ENCODE results near the gene EHMT1. TPM values are rescaled to one million over a fixed set of nuclear protein-coding genes. Genes with fewer than 3 reads are reported as not detected.

EHMT1 gene
- polyA plus RNA-seq, 2 of the 4 experiments (the other 2 are of a cell fraction), result 41.3 to 48.0 TPM

GRCh38 chr9:137685741-137686420, 67.1 kb downstream of the EHMT1 start:
- Histone ChIP-seq H3K9me3 (no peaks in the 10 kb centered on the region), H3K4me1 (peaks cover 26% of the 10 kb centered on the region), H3K27ac (no peak overlapping the region), H3K4me3 (no peak overlapping the region), H3K4me2 (no peak overlapping the region)
- ATAC-seq (no peak), DNase-seq (ENCODE audit: low read depth in 1 of 2, low spot score in 1 of 2) (no peak), FAIRE-seq (no peak)
- CTCF ChIA-PET, result interaction anchor here (0.7 to 7.6 kb wide), 4 partner anchors 7 to 15 kb away, joined by 3 to 49 read pairs (median 3); no protein-coding TSS in a partner anchor
- TF ChIP-seq PHF8 (IDR thresholded peaks at IDR 0.05; ENCODE audit: borderline replicate concordance, low read depth), result no peak
- no peak for TF ChIP-seq HDAC2 (IDR thresholded peaks at IDR 0.05)
- TF ChIP-seq CHD2 (IDR thresholded peaks at IDR 0.05; ENCODE audit: low read length, partially characterized antibody), result no peak
- TF ChIP-seq KDM5A (IDR thresholded peaks at IDR 0.05), result no peak
- TF ChIP-seq CHD4 (IDR thresholded peaks at IDR 0.05; ENCODE audit: borderline replicate concordance), result no peak
- no peak for TF ChIP-seq MAFK (IDR thresholded peaks at IDR 0.05; ENCODE audit: partially characterized antibody)
- no peak for TF ChIP-seq ZNF302 (CRISPR knock-in tag; IDR thresholded peaks at IDR 0.05)
- TF ChIP-seq ATOH8 (CRISPR knock-in tag; IDR thresholded peaks at IDR 0.05; ENCODE audit: low read depth), result no peak
- TF ChIP-seq RFX5 (IDR thresholded peaks at IDR 0.05), result no peak
- TF ChIP-seq MAX (IDR thresholded peaks at IDR 0.05), result no peak
- TF ChIP-seq HOXB5 (CRISPR knock-in tag; IDR thresholded peaks at IDR 0.05), result no peak
- no peak for TF ChIP-seq HES2 (IDR thresholded peaks at IDR 0.05)
- TF ChIP-seq PBX3 (IDR thresholded peaks at IDR 0.05), result no peak
- no peak for TF ChIP-seq ESRRA (IDR thresholded peaks at IDR 0.05; ENCODE audit: borderline replicate concordance, low read length)
- TF ChIP-seq ZFP36 (IDR thresholded peaks at IDR 0.05; ENCODE audit: borderline replicate concordance, partially characterized antibody), result no peak
- no peak for TF ChIP-seq USF2 (IDR thresholded peaks at IDR 0.05)
- TF ChIP-seq FOSL2 (IDR thresholded peaks at IDR 0.05), result no peak
- TF ChIP-seq FOSL2 (CRISPR knock-in tag; IDR thresholded peaks at IDR 0.05), result no peak
- POLR2A ChIA-PET, result no interaction called here
- 89% methylated on average over 5 of the region's 5 CpGs for WGBS (ENCODE audit: missing lambda C conversion rate)

GRCh38 chr9:137688261-137688660, 69.5 kb downstream of the EHMT1 start:
- ATAC-seq (no peak), FAIRE-seq (no peak), DNase-seq (ENCODE audit: low read depth in 1 of 2, low spot score in 1 of 2) (no peak)
- TF ChIP-seq CBX2 (IDR thresholded peaks at IDR 0.05; ENCODE audit: borderline replicate concordance, low read depth) (no peak), NFE2L2 (conservative IDR thresholded peaks at IDR 0.05; ENCODE audit: low read length) (no peak)
- Histone ChIP-seq H3K27ac (no peak overlapping the region; a peak in 1 of 6 replicates), H3K9me3 (no peaks in the 10 kb centered on the region), H3K4me2 (no peak overlapping the region), H3K4me1 (peaks cover 28% of the 10 kb centered on the region), H3K4me3 (no peak overlapping the region)
- WGBS (ENCODE audit: missing lambda C conversion rate), result 91% methylated on average over 7 of the region's 7 CpGs
- CTCF ChIA-PET, result interaction anchor here (7.6 kb wide), 1 partner anchor 16 kb away, joined by 49 read pairs; no protein-coding TSS in a partner anchor
- POLR2A ChIA-PET, result no interaction called here

GRCh38 chr9:137688725-137689124, 69.9 kb downstream of the EHMT1 start:
- WGBS (ENCODE audit: missing lambda C conversion rate), result 75% methylated on average over 8 of the region's 8 CpGs
- ChIA-PET CTCF (interaction anchor here (1.0 to 2.7 kb wide), 3 partner anchors 11 to 16 kb away, joined by 3 to 16 read pairs (median 3); no protein-coding TSS in a partner anchor), POLR2A (no interaction called here)
- Histone ChIP-seq H3K4me3 (no peak overlapping the region), H3K9me3 (no peaks in the 10 kb centered on the region), H3K4me1 (peaks cover 28% of the 10 kb centered on the region), H3K4me2 (no peak overlapping the region; the same call in 2 of the 3 replicates), H3K27ac (peak overlapping the region; percentile 34 to 71; a peak in 1 of 6 replicates)
- peak in 1 of 2 experiments; percentile 20; a peak in 2 of 6 replicates for ATAC-seq
- no peak for FAIRE-seq
- no peak for DNase-seq (ENCODE audit: low read depth in 1 of 2, low spot score in 1 of 2)
- no peak for TF ChIP-seq RCOR1 (IDR thresholded peaks at IDR 0.05; ENCODE audit: low read depth, low read length)
- TF ChIP-seq SREBF2 (IDR thresholded peaks at IDR 0.05), result no peak
- TF ChIP-seq BHLHE40 (IDR thresholded peaks at IDR 0.05; ENCODE audit: low read depth, low read length), result no peak
- no peak for TF ChIP-seq TFCP2L1 (CRISPR knock-in tag; IDR thresholded peaks at IDR 0.05)
- TF ChIP-seq FOXS1 (CRISPR knock-in tag; IDR thresholded peaks at IDR 0.05), result no peak
- no peak for TF ChIP-seq TP53 (CRISPR knock-in tag; IDR thresholded peaks at IDR 0.05)
- TF ChIP-seq CEBPB (IDR thresholded peaks at IDR 0.05), result no peak
- TF ChIP-seq CHD2 (IDR thresholded peaks at IDR 0.05; ENCODE audit: low read length, partially characterized antibody), result no peak
- TF ChIP-seq MYC (IDR thresholded peaks at IDR 0.05; ENCODE audit: borderline replicate concordance, low read length), result no peak
- TF ChIP-seq JUNB (IDR thresholded peaks at IDR 0.05), result no peak
- TF ChIP-seq HDAC2 (IDR thresholded peaks at IDR 0.05), result no peak
- no peak for TF ChIP-seq KDM1A (IDR thresholded peaks at IDR 0.05; ENCODE audit: low read depth)
- no peak for TF ChIP-seq HES2 (IDR thresholded peaks at IDR 0.05)
- TF ChIP-seq EP300 (IDR thresholded peaks at IDR 0.05), result no peak
- no peak for TF ChIP-seq ZFP36 (IDR thresholded peaks at IDR 0.05; ENCODE audit: borderline replicate concordance, partially characterized antibody)
- TF ChIP-seq BCL3 (IDR thresholded peaks at IDR 0.05), result no peak

Measured in A549 (cell line).